ENCODE measurements around the gene ABCB8.
"Not testable (repeated sequence)": the region's sequence is repeated elsewhere in the genome, so short reads cannot be mapped to it uniquely, and the experiment has no call there.

Gene ABCB8

GRCh38 chr7:151014950-151015349 is 13.3 kb upstream of the ABCB8 start:
- no peak for DNase-seq (ENCODE audit: low read depth, low spot score)

- DNase-seq (ENCODE audit: low read depth, low spot score) = no peak
Observed at GRCh38 chr7:151015967-151016366, 12.3 kb upstream of the ABCB8 start.

- DNase-seq (ENCODE audit: low read depth, low spot score) = no peak
Observed at GRCh38 chr7:151016505-151016904, 11.7 kb upstream of the ABCB8 start.

GRCh38 chr7:151016942-151017341 is 11.3 kb upstream of the ABCB8 start:
- DNase-seq (ENCODE audit: low read depth, low spot score) = no peak

- no peak for DNase-seq (ENCODE audit: low read depth, low spot score)
Observed at GRCh38 chr7:151017370-151017952, 10.8 kb upstream of the ABCB8 start.

- no peak for DNase-seq (ENCODE audit: low read depth, low spot score)
Observed at GRCh38 chr7:151017953-151018420, 10.3 kb upstream of the ABCB8 start.

- no peak for DNase-seq (ENCODE audit: low read depth, low spot score)
Observed at GRCh38 chr7:151018421-151019129, 9.7 kb upstream of the ABCB8 start.

GRCh38 chr7:151019130-151019447 is 9.2 kb upstream of the ABCB8 start:
- DNase-seq (ENCODE audit: low read depth, low spot score) = no peak

- DNase-seq (ENCODE audit: low read depth, low spot score) = no peak
Observed at GRCh38 chr7:151020231-151020630, 8.0 kb upstream of the ABCB8 start.

- no peak for DNase-seq (ENCODE audit: low read depth, low spot score)
Observed at GRCh38 chr7:151023232-151023631, 5.0 kb upstream of the ABCB8 start.

- no peak for DNase-seq (ENCODE audit: low read depth, low spot score)
Observed at GRCh38 chr7:151024435-151025056, 3.7 kb upstream of the ABCB8 start, which contains the start of gene ATG9B. Gene ATG9B, minus strand, starts transcription at chr7:151024494. Its CDS starts 71 bp downstream, at chr7:151024423.

GRCh38 chr7:151025924-151026671 is 2.2 kb upstream of the ABCB8 start:
- DNase-seq (ENCODE audit: low read depth, low spot score) = no peak

GRCh38 chr7:151026771-151027727 is 1.2 kb upstream of the ABCB8 start:
- DNase-seq (ENCODE audit: low read depth, low spot score) = not testable (repeated sequence)

- DNase-seq (ENCODE audit: low read depth, low spot score) = not testable (repeated sequence)
Observed at GRCh38 chr7:151027728-151028130, 521 bp upstream of the ABCB8 start.

- no peak for DNase-seq (ENCODE audit: low read depth, low spot score)
Observed at GRCh38 chr7:151028948-151029501, 775 bp downstream of the ABCB8 start.

GRCh38 chr7:151031011-151031410 is 2.8 kb downstream of the ABCB8 start:
- no peak for DNase-seq (ENCODE audit: low read depth, low spot score)

GRCh38 chr7:151032936-151033863 is 5.0 kb downstream of the ABCB8 start:
- DNase-seq (ENCODE audit: low read depth, low spot score) = no peak

- no peak for DNase-seq (ENCODE audit: low read depth, low spot score)
Observed at GRCh38 chr7:151033864-151034249, 5.6 kb downstream of the ABCB8 start.

- no peak for DNase-seq (ENCODE audit: low read depth, low spot score)
Observed at GRCh38 chr7:151034312-151035025, 6.2 kb downstream of the ABCB8 start.
